ENCODE data around the gene KLHDC7A. TPM values are rescaled to one million over a fixed set of nuclear protein-coding genes. Genes with fewer than 3 reads are reported as not detected.

Gene KLHDC7A
- total RNA-seq, 2 experiments from 2014 or later, result 0.91 to 2.6 TPM

Small RNA genes lying within 50 kb of the gene (small RNA-seq; reads per million reads assigned to genes)
- gene DYNLL1P3, result not detected

Other genes with a start within 250 kb of the KLHDC7A start
- not detected in 2 replicates for gene PAX7, start 149.9 kb downstream of the KLHDC7A start, total RNA-seq (2014; rRNA removed; shearing (Covaris generic))
- not detected in 2 replicates for gene PAX7, start 149.9 kb downstream of the KLHDC7A start, total RNA-seq (2022)